ENCODE results near the gene RSRC1.
"Not testable (repeated sequence)": the region's sequence is repeated elsewhere in the genome, so short reads cannot be mapped to it uniquely, and the experiment has no call there.

RSRC1 gene

DNA sequence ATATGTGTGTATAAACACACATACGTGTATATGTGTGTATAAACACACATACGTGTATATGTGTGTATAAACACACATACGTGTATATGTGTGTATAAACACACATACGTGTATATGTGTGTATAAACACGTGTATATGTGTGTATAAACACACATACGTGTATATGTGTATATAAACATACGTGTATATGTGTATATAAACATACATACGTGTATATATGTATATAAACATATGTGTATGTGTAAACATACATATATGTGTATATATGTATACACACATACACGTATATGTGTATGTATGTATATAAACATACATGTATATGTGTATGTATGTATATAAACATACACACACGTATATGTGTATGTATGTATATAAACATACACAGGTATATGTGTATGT lies 119.1 kb downstream of the RSRC1 start:
- DNase-seq (ENCODE audit: low read depth) = not testable (repeated sequence)

DNA sequence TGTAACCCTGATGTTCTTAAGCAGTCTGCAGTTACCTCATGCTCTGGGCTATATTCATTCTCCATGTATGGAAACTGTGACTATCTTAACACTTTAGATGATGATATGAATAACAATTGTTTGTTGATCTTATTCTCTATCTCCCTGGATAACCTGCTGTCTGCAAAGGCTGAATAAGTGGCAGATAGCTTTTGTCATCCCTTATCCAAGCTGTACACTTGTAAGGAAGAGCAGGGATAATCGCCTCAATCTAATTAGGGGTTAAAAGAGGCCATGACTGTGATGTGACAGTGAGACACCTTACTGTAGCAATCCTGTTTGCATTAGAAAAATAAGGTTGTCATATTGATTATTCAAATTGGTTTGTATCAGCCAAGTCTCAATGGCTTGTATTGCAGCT lies 123.9 kb downstream of the RSRC1 start:
- DNase-seq (ENCODE audit: low read depth) = no peak

DNA sequence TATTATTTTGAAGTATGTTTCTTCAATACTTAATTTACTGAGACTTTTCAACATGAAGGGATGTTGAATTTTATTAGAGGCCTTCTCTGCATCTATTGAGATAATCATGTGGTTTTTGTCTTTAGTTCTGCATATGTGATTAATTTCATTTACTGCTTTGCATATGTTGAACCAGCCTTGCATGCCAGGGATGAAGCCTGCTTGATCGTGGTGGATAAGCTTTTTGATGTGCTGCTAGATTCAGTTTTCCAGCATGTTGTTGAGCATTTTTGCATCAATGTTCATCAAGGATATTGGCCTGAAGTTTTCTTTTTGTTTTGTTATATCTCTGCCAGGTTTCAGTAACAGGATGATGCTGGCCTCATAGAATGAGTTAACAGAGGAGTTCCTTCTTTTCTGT lies 134.4 kb downstream of the RSRC1 start:
- no peak for DNase-seq (ENCODE audit: low read depth)

DNA sequence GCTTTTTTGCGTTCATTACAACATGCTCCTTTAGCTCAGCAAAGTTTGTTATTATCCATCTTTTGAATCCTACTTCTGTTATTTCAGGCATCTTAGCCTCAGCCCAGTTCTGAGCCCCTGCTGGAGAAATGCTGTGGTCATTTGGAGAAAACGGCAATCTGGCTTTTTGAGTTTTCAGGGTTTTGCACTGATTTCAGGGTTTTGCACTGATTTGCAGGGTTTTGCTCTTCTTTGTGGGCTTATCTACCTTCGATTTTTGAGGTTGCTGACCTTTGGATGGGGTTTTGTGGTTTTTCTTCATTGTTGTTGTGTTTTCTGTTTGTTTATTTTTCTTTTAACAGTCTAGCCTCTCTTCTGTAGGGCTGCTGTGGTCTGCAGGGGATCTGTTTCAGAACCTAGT lies 137.4 kb downstream of the RSRC1 start:
- DNase-seq (ENCODE audit: low read depth) = no peak

DNA sequence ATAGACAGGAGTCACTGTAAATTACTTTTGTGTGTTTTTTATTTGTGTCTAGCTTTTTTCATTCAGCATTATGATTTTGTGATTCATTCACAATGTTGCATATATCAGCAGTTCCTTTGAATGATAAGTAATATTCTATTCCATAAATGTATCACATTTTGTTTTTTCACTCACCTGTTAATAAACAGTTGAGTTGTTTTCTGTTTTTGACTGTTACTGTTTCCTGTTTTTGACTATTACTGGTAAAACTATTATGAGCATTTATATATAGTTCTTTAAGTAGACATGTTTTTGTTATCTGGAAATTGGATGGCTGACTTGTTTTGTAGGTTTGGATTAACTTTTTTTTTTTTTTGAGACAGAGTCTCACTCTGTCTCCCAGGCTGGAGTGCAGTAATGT lies 138.4 kb downstream of the RSRC1 start:
- no peak for DNase-seq (ENCODE audit: low read depth)

DNA sequence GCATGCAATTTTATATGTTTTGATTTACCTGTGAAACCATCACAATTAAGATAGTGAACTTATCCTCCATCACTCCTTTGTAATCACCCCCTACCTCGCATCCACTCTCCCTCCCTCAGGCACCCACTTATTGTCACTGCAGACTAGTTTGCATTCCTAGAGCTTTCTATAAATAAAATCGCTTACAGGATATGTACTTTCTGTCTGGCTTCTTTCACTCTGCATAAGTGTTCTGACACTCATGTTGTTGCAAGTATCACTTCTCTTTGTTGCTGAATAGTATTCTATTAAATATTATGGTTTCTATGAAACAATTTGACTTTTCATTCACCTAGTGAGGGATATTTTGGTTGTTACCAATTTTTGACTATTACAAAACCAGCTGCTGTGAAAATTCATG lies 139.3 kb downstream of the RSRC1 start:
- DNase-seq (ENCODE audit: low read depth) = no peak

GRCh38 chr3:158258619-158259018 lies 148.7 kb downstream of the RSRC1 start:
- DNase-seq (ENCODE audit: low read depth) = no peak

DNA sequence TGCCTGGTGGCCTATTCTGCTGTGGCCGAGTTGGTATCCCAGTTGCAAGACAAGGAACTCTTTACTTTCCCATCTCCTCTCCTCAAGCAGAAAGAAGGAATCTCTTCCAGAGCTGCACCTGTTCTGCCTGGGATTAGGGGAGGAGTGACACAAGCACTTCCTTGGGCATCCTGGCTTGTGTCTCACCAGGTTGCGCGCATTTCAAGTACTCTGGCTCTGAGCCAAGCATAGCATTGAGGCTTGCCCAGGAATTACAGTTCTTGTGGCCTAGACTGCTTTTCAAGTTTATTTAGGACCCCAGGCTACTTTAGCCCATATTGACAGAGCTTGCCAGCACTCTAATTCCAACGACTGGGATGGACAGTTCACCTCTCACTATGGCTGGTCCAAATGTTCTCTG lies 150.5 kb downstream of the RSRC1 start:
- DNase-seq (ENCODE audit: low read depth) = no peak

- no peak for DNase-seq (ENCODE audit: low read depth)
Measured at GRCh38 chr3:158261371-158261991, 151.6 kb downstream of the RSRC1 start.

- no peak for DNase-seq (ENCODE audit: low read depth)
Measured at GRCh38 chr3:158264894-158265293, 155.0 kb downstream of the RSRC1 start.

DNA sequence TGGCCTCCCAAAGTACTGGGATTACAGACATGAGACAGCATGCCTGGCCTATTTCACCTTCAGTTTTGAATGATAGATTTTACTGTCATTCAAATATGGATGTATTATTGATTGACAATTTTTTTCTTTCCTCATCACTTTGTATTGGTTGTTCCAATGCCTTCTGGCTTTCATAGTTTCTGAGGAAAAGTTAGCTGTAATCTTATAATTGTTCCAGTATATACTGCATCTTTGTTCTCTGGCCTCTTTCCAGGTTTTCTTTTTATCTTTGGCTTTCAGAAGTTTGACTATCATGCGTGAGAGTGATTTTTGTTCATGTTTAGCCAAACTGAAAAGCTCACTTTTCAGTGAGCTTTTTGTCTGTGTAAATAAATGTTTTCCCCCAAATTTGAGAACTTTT lies 157.1 kb downstream of the RSRC1 start:
- no peak for DNase-seq (ENCODE audit: low read depth)

DNA sequence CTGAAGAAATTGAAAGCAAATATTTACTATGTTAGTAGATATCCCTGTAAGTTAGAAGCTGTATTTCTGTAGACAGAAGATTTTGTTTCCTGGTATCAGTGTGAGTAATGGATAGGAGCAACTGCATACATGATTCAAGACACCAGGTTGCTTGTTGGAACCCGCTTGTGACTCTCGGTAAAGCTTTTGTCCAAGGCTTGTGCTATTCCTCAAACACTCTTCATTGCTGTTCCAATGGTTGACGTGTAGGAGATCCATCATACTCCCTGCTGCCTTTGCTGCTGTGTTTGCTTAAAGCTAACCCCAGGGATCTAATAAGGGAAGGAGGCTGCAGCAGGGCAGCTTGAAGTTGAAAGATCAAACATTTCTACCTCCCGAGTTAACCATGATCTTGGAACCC lies 160.1 kb downstream of the RSRC1 start:
- no peak for DNase-seq (ENCODE audit: low read depth)

DNA sequence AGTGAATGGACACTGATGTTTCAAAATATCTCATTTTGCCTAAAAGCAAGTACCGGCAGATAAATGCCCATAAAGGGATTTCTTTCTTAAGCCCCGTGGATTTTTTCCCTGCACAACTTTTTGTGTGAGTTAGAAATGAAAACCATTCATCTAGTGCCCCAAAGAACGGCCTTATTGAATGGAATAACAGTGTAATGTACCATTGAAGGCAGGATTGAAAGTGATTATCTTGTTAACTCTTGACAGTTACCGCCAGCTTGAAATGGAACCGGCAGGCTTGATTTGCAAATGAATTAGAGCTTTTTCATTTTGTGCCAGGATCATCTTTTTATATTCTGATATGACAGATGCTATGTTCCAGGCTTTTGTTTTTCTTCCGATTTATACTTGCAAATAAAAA lies 162.2 kb downstream of the RSRC1 start:
- no peak for DNase-seq (ENCODE audit: low read depth)

- no peak for DNase-seq (ENCODE audit: low read depth)
Measured at GRCh38 chr3:158273656-158274055, 163.8 kb downstream of the RSRC1 start.

- DNase-seq (ENCODE audit: low read depth) = no peak
Measured at GRCh38 chr3:158278187-158278586, 168.3 kb downstream of the RSRC1 start.

- DNase-seq (ENCODE audit: low read depth) = no peak
Measured at GRCh38 chr3:158279609-158280008, 169.7 kb downstream of the RSRC1 start.

DNA sequence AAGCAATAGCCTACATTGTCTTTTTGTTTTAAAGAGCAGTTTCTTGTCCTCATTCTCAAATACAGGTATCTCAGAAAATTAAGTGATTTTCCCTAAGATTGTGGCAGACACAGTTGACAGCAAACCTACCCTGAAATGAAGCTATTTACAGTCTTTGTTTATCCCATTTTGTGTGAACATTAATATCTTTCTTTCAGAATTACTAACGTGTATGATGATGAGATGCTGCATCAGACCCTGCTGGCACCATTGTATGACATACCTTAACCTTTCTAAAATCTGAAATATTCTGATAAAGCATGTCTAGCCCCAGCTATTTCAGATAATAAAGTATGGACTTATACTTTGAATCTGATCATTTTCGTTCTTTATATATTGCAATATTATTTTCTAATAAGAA lies 185.9 kb downstream of the RSRC1 start:
- no peak for DNase-seq (ENCODE audit: low read depth)

DNA sequence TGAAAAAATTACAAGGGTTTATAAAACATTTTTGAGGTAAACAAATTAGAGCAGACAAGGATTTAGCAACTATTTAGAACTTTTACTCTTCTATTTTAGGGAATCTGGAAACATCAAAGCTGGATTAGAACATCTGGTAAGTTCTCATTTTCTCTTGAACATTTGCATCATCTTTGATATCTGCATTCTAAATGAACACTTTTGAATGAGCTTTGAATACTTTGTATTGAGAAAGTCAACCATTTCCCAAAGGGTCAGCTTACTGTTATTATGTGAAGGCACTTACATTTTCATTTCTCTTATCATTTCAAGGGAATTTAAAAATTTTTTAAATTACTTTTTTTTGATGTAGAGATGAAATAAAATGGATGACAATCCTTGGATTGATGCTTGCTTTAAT lies 188.1 kb downstream of the RSRC1 start:
- no peak for DNase-seq (ENCODE audit: low read depth)

- no peak for DNase-seq (ENCODE audit: low read depth)
Measured at GRCh38 chr3:158308236-158308928, 198.5 kb downstream of the RSRC1 start.

DNA sequence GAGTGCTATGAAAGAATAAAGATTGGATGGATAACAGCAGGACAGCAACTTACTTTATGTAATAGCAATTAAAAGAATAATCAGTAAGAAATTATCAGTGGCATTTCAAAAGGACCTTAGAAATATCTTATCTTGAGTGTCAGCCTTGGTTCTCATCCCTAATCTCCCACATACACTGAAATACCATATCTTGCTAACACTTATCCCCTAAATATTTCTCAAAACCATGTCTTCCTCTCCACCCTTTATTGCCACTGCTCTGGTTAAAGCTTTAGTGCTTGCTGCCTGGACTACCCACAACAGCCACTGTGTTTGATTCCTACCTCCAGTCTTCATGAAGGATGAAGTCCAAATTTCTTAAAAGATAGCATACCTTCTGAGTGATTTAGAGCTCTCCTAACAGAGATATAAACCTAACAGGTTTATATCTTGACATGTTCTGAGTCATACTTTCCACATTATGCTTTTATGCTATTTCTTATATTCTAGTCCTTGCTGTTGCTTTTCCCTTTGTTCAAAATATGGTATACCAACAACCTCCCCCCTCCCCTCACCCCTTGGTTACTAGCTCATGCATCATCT lies 202.8 kb downstream of the RSRC1 start:
- DNase-seq (ENCODE audit: low read depth) = no peak

- DNase-seq (ENCODE audit: low read depth) = no peak
Measured at GRCh38 chr3:158313338-158313927, 203.5 kb downstream of the RSRC1 start.

- DNase-seq (ENCODE audit: low read depth) = no peak
Measured at GRCh38 chr3:158314426-158315357, 204.8 kb downstream of the RSRC1 start.

Measured in stimulated activated CD8-positive, alpha-beta memory T cell treated with anti-CD3 and anti-CD28 coated beads, Interleukin-12 subunit alpha, Interleukin-12 subunit beta, amount 100 ng/mL, for 1 hour (primary cell).